Kidney (tissue), 14 donors: ENCODE measurements around the gene ADGRL3. TPM values are rescaled to one million over a fixed set of nuclear protein-coding genes. Genes with fewer than 3 reads are reported as not detected.

Source experiments
- DNase-seq, 5 donors: peaks; one replicate each; pipeline ENCODE4 v3.0.0-alpha.2; 2013 to 2020
- FAIRE-seq: peaks from 2 replicates; lab custom pipeline; 2012; peaks lifted over from hg19 to GRCh38; lab: Jason Lieb, UNC
- H3K27ac ChIP-seq, 2 donors: one replicate each; pipeline ENCODE4 v1.7.0; 2013; ENCODE audit warnings: low read depth in 2 of 2, low read length in 2 of 2, inconsistent platforms in 1 of 2
- H3K27me3 ChIP-seq: one replicate; pipeline ENCODE4 v1.7.1; 2013; ENCODE audit warnings: low read length, inconsistent platforms; ENCODE audit not compliant: control insufficient read depth, insufficient read depth
- H3K36me3 ChIP-seq, 3 donors: one replicate each; pipeline versions ENCODE4 v1.7.0 to v1.7.1; 2013; ENCODE audit warnings: low read length in 3 of 3, control low read depth in 1 of 3, inconsistent platforms in 1 of 3; ENCODE audit not compliant: insufficient read depth in 3 of 3, control insufficient read depth in 2 of 3
- H3K4me1 ChIP-seq, 3 donors: one replicate each; pipeline versions ENCODE4 v1.7.0 to v1.7.1; 2013; ENCODE audit warnings: low read length in 3 of 3, inconsistent platforms in 1 of 3, low read depth in 1 of 3; ENCODE audit not compliant: control insufficient read depth in 2 of 3, insufficient read depth in 2 of 3
- H3K4me3 ChIP-seq, 3 donors: one replicate each; pipeline versions ENCODE4 v1.7.0 to v1.8.1; 2013; ENCODE audit warnings: low read length in 3 of 3, control low read depth in 1 of 3, inconsistent platforms in 1 of 3
- H3K9ac ChIP-seq, 3 donors: one replicate each; pipeline versions ENCODE4 v1.7.0 to v1.7.1; 2013; ENCODE audit warnings: low read length in 3 of 3, control low read depth in 1 of 3, inconsistent platforms in 1 of 3
- H3K9me3 ChIP-seq, 3 donors: one replicate each; pipeline versions ENCODE4 v1.7.0 to v1.7.1; 2013; ENCODE audit warnings: low read length in 3 of 3, control low read depth in 1 of 3, inconsistent platforms in 1 of 3; ENCODE audit not compliant: control insufficient read depth in 2 of 3, insufficient read depth in 1 of 3
- intact Hi-C: fragments of 100-400 bp; cut with DNase I; formaldehyde crosslinking; loops from one replicate; pipeline ENCODE4 v1.11.1; 2022
- polyA plus RNA-seq: library from polyadenylated mRNA; stranded (reverse); fragments of 350-450 nt; fragmentation: Illumina TruSeq; extraction: RNeasy Lipid Tissue Mini Kit (QIAGEN cat#74804); gene quantifications from one replicate; pipeline ENCODE4 v1.2.3, GENCODE V29; 2014; ENCODE audit warnings: low read depth, low replicate concordance; ENCODE audit not compliant: insufficient read depth
- total RNA-seq: library from RNA; stranded (reverse); fragmentation: NEBNext Ultra II Directional; extraction: Animal tissue kit (Norgen Biotek cat#: 25700); gene quantifications from one replicate; pipeline ENCODE4 v1.2.1, GENCODE V29; 2021
- TF ChIP-seq, protein P1 (sequence below): IDR thresholded peaks from 3 replicates; pipeline ENCODE4 v1.5.1; 2012; ENCODE audit warnings: mild to moderate bottlenecking, moderate library complexity, borderline replicate concordance; ENCODE audit not compliant: insufficient read depth; ENCODE audit errors: extremely low read depth
- donor health status: control.
- donor health status: control.
- donor health status: control.
- donor health status: control.
- donor health status: control.
- donor health status: DM: yes; HTN: yes; CAD: no.
- donor health status: Normal renal cell carcinoma (clear cell type).

The ADGRL3 gene
- total and polyA plus RNA-seq, 2 donors from 2014 or later: 1.3 to 8.9 TPM

DNA sequence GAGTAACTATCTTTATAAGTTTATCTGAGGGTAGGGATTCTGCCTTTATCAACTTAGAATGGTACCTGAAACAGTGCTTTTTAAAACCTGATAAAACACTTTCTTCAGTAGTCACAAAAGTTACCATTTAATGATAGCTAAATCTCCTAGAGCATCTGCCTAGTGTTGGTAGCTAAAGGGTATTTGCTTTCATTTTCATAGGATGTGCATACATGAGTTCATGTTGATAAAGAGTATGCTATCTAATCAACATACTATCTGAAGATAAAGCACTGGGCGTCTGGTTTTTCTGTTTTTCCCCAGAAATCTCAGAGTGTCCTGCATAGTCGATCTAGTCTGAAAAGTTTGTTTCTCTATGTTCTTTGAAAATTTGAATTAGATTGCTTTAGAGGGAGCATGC lies 75.1 kb downstream of the ADGRL3 start:
- intact Hi-C loops: no loop called here
- no peak for DNase-seq
- Histone ChIP-seq H3K4me1 (no peaks in the 10 kb centered on the region), H3K9ac (no peak overlapping the region), H3K27ac (no peak overlapping the region), H3K9me3 (no peaks in the 10 kb centered on the region), H3K36me3 (no peaks in the 10 kb centered on the region), H3K4me3 (no peak overlapping the region), H3K27me3 (no peaks in the 10 kb centered on the region)
- TF ChIP-seq, protein P1, sequence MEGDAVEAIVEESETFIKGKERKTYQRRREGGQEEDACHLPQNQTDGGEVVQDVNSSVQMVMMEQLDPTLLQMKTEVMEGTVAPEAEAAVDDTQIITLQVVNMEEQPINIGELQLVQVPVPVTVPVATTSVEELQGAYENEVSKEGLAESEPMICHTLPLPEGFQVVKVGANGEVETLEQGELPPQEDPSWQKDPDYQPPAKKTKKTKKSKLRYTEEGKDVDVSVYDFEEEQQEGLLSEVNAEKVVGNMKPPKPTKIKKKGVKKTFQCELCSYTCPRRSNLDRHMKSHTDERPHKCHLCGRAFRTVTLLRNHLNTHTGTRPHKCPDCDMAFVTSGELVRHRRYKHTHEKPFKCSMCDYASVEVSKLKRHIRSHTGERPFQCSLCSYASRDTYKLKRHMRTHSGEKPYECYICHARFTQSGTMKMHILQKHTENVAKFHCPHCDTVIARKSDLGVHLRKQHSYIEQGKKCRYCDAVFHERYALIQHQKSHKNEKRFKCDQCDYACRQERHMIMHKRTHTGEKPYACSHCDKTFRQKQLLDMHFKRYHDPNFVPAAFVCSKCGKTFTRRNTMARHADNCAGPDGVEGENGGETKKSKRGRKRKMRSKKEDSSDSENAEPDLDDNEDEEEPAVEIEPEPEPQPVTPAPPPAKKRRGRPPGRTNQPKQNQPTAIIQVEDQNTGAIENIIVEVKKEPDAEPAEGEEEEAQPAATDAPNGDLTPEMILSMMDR: no peak
- no peak for FAIRE-seq

DNA sequence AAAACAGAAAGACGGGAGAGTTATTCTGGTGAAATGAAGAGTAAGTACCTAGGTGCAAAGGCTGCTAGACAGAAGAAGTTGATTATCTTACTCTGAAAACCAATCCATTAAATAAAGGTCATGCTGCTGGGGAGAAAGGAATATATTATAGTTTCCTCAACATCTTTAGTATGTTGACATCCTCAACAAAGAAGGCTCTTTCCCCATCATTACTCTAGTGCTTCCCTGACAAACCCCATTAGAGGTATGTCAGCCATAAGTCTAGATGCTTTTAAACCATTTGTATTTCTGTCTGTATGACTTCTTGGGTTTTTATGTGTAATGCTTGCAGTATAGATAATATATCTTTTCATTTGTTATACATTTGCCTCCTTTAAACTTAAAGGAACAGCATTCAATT lies 75.9 kb downstream of the ADGRL3 start:
- Histone ChIP-seq H3K36me3 (no peaks in the 10 kb centered on the region), H3K4me3 (no peak overlapping the region), H3K9me3 (no peaks in the 10 kb centered on the region), H3K9ac (no peak overlapping the region), H3K4me1 (no peaks in the 10 kb centered on the region), H3K27ac (no peak overlapping the region), H3K27me3 (no peaks in the 10 kb centered on the region)
- FAIRE-seq: no peak
- TF ChIP-seq, protein P1: no peak
- intact Hi-C loops: no loop called here
- DNase-seq: no peak

DNA sequence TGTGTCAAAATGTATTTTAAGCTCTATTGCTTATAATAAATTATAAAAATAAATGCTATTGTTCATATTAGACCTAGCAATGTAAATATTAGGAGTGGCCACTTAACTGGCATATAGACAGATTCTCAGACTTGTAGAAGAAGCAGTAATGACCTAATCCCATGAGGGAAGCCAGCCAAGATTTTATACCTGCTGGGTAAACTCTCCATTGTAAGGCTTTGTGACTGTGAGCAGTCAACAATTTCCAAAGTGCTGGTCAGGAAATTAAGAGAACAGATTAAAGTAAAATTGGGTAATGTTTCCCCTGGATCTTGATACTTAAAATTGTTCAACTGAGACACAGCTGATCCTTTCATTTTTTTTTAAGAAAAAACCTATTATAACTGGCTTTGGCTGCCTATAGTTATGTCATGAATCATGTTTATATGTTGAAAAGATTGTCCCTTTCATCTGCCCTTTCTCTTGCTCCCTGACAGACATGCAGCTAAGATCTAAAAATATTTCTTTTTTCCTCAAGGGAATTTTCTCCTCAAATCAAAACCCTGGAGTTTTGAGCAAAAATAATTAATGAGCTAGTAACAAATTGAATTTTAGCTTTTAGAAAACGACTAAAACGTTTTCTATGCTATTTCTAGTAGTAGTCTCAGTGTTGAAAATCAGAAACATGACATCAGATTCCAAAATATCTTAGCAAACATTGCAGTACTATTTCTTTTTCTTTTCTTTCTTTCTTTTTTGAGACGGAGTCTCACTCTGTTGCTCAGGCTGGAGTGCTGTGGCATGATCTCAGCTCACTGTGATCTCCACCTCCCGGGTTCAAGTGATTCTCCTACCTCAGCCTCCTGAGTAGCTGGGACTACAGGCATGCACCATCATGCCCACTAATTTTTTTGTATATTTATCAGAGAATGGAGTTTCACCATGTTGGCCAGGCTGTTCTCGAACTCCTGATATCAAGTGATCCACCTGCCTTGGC lies 77.9 kb downstream of the ADGRL3 start:
- TF ChIP-seq, protein P1: no peak
- Histone ChIP-seq H3K4me3 (no peak overlapping the region), H3K4me1 (no peaks in the 10 kb centered on the region), H3K27ac (no peak overlapping the region), H3K9ac (no peak overlapping the region), H3K27me3 (no peaks in the 10 kb centered on the region), H3K9me3 (no peaks in the 10 kb centered on the region), H3K36me3 (no peaks in the 10 kb centered on the region)
- FAIRE-seq (no peak), DNase-seq (peak in 2 of 5 donors; percentile 32 to 56)
- intact Hi-C loops: no loop called here
